M059J (cell line): ENCODE measurements around the gene FAM90A26. TPM values are rescaled to one million over a fixed set of nuclear protein-coding genes. Genes with fewer than 3 reads are reported as not detected.
A peak's percentile ranks its signal among the peaks of the same experiment; 100 is the strongest.
"Not testable (repeated sequence)": the region's sequence is repeated elsewhere in the genome, so short reads cannot be mapped to it uniquely, and the experiment has no call there.

Experiments used
- DNase-seq: peaks from one replicate; pipeline ENCODE4 v3.0.0-alpha.2; 2012; ENCODE audit warnings: low read depth
- total RNA-seq: library from RNA; depleted of rRNA; stranded (reverse); fragments of >200 nt; shearing (Covaris generic); gene quantifications from 2 replicates; pipeline ENCODE4 v1.2.3, GENCODE V29; 2014; rRNA removed

FAM90A26 gene, protein sequence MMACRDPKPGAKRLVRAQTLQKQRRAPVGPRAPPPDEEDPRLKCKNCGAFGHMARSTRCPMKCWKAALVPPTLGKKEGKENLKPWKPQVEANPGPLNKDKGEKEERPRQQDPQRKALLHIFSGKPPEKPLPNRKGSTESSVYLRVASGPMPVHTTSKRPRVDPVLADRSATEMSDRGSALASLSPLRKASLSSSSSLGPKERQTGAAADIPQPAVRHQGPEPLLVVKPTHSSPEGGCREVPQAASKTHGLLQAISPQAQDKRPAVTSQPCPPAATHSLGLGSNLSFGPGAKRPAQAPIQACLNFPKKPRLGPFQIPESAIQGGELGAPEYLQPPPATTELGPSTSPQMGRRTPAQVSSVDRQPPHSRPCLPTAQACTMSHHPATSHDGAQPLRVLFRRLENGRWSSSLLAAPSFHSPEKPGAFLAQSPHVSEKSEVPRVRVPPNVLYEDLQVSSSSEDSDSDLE
- not detected in 2 replicates for total RNA-seq

DNA sequence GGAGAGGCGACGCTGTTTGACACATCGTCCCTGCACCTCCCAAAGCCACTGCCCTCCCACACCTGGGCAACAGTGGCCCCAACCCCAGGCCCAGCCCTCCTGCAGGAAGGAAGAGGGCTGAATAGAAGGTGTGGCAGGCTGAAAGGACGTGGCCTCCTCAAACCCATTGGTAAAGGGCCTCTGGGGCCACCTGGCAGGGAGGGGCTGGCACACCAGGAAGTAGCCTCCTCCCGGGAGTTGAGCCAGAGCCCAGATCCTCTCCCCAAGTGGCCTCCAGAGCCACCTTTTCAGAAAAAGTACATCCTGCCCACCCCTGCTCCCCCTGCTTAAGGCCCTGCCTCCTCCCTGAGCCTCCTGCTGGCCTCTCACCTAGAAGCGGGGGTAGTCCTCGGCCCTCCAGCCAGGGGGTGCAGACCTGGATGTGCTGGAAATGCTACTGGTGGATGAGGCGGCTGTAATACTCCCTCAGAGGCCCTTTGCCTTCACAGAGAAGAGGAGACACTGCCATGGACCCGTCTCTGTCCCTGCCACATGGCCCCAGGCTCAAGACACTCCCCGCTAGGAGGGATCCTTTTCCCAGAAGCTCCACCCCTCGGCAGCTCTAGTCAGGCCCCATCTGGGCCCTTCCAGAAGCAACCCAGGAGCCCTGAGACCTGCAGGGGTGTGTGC, at the start of gene FAM90A26:
FAM90A26 (plus strand) TSS at position 619 of the 669 bp plus-strand sequence. CDS start 2,764 bp downstream, outside the sequence.
- DNase-seq: not testable (repeated sequence)

DNA sequence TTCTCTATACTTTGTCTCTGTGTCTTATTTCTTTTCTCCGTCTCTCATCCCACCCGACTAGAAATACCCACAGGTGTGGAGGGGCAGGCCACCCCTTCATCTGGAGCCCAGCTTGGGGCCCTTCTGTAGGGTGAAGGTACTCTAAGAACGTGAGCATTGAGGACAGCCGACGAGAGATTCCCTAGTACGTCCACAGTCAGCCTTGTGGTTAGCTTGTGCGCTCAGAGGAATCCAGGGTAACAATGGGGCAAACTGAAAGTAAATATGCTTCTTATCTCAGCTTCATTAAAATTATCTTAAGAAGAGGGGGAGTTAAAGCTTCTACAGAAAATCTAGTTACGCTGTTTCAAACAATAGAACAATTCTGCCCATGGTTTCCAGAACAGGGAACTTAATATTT, 47.5 kb upstream of the FAM90A26 start:
- DNase-seq: peak; percentile 5

DNA sequence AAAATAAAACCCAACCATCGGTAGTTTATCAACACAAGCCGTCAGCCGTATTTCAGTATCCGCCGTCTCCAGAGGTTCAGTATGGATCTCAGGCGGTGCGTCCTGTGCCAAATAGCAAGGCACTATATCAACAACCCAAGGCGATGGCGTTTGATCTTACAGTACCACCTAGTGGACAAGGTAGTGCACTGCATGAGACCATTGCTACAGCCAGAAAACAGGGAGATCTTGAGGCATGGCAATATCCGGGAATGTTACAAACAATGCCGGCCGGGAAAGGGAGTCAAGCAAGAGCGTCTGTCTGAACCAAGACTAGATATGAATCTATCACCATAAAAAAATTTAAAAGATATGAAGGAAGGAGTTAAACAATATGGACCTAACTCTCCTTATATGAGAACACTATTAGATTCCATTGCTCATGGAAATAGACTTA, 46.6 kb upstream of the FAM90A26 start:
- peak; percentile 29 for DNase-seq

DNA sequence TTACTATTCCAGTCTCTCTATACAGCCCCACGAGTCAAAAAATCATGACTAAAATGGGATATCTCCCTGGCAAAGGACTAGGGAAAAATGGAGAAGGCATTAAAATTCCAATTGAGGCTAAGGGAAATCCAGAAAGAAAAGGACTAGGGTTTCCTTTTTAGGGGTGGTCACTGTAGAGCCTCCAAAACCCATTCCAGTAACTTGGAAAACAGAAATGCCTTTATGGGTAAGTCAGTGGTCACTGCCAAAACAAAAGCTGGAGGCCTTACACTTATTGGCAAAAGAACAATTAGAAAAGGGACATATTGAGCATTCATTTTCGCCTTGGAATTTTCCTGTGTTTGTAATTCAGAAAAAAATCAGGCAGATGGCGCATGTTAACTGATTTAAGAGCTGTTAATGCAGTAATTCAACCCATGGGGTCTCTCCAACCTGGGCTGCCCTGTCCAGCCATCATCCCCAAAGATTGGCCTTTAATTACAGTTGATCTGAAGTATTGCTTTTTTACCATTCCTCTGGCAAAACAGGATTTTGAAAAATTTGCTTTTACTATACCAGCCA, 44.5 kb upstream of the FAM90A26 start:
- DNase-seq: not testable (repeated sequence)

DNA sequence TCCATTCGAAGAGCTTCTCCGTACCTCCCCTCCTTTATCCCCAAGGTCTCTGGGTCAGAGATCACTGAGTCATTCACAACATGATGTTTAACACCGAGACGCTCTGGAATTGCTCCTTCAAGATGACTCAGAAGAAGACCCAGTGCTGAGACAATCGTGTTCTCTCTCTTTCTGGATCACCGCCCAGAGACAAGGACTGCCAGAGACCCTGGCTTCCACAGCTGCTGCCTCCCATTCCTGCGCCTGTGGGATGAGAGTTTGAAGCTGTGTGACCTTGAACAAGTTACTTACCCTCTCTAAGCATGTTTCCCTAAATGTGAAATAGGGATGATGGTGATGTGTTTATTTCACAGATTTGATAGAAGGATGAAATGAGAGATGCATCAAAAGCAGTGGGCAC, 38.8 kb upstream of the FAM90A26 start:
- DNase-seq: peak; percentile 11

DNA sequence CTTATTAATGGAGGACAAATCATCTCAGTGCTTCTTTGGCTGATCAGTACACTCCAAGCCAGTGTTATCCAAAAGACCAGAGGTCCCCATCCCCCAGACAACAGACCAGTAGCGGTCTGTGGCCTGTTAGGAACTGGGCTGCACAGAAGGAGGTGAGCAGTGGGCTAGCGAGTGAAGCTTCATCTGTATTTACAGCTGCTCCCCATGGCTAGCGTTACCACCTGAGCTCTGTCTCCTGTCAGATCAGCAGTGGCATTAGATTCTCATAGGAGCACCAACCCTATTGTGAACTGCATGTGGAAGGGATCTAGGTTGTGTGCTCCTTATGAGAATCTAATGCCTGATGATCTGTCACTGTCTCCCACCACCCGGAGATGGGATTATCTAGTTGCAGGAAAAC, 37.4 kb upstream of the FAM90A26 start:
- not testable (repeated sequence) for DNase-seq

DNA sequence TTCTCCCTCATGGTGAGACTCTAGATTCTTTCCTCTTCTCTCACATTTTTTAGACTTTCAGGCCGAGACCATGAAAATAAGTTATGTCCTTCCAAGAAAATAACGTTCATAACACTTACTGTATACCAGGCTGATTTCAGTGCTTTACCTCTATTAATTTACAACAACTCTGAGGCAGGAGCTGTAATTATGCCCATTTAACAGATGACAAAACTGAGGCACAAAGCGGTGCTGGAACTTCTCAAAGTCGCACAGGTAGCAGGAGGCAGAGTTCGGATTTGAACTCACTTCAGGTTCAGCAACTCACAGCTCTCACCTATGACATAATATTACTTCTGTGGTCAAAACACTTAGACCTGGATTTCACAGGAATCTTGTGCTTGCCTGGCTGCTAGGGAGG, 36.2 kb upstream of the FAM90A26 start:
- not testable (repeated sequence) for DNase-seq

DNA sequence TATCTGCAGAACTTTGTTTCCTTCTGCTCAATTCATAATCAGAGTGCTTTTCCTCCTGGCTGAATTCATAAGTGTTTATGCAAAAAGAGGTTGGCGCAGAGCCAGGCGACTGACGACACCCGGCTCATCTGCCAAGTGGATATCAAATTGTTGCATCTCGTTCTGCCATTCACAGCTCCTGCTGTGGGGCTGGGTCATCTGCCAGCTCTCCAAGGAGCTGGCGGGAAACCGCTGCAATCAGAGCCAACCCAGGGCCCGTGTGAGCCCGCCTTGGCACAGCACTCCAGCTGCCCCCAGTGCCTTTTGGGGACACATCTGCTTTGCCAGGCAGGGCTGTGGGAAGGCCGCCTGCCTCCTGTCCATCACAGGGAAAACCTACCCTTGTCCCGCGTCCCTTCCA, 35.7 kb upstream of the FAM90A26 start:
- DNase-seq: not testable (repeated sequence)

DNA sequence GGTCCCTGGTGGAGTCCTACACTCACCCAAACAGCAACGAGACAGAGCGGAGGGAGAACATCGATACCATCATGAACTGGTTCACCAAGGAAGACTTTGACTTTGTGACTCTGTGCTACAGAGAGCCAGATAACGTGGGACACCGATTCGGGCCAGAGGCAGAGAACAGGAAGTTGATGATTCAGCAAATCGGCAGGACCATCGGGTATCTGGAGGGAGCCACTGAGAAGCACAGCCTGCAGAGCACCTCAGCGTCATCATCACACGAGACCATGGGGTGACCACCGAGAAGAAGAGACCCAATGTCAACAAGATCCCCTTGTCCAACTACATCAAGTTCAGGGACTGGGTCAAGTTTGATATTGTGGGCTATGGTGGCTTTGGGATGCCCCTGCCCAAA, 29.2 kb upstream of the FAM90A26 start:
- DNase-seq: not testable (repeated sequence)

DNA sequence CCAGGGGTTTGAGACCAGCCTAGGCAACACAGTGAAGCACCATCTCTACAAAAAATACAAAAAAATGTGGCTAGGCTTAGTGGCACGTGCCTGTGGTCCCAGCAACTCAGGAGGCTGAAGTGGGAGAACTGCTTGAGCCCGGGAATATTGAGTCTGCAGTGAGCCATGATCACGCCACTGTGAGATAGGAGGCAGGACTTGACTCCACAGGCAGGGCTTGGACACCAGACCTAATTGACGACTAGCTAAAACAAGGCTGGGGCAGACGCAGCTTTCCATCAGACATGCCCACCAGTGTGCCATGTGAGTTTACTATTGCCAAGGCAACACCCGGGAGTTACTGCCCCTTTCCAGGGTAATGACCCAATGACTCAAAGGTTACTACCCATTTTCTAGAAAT, 27.4 kb upstream of the FAM90A26 start:
- not testable (repeated sequence) for DNase-seq

DNA sequence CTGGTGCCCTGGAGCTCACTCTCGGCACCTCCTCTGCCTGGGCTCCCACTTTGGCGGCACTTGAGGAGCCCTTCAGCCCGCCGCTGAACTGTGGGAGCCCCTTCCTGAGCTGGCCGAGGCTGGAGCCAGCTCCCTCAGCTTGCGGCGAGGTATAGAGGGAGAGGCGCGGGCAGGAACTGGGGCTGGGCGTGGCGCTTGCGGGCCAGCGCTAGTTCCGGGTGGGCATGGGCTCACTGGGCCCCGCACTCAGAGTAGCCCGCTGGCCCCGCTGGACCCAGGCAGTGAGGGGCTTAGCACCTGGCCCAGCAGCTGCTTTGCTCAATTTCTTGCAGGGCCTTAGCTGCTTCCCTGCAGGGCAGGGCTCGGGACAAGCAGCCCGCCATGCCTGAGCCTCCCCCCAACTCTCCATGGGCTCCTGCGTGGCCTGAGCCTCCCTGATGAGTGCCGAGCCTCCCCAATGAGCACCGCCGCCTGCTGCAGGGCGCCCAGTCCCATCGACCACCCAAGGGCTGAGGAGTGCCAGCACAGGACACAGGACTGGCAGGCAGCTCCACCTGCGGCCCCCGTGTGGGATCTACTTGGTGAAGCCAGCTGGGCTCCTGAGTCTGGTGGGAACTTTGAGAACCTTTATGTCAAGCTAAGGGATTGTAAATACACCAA, 26.7 kb upstream of the FAM90A26 start:
- no peak for DNase-seq

DNA sequence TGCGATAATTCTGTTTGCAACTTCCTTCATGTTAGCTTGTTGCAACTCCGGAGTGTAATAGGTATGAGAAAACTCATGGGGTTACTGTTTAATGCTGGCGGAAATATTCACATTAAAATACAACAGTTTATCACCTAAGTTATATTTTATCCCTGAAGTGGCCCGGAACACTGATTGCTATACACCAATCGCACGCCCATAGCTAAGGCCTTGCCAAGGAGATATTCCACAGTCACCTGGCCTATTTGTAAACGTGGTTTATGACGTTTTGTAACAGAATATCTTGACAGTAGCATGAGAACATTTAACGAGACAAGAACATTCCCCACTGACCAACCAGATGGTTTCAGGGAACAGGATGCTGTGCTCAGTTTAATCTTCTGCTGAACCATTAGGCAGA, 23.2 kb upstream of the FAM90A26 start:
- DNase-seq: no peak

DNA sequence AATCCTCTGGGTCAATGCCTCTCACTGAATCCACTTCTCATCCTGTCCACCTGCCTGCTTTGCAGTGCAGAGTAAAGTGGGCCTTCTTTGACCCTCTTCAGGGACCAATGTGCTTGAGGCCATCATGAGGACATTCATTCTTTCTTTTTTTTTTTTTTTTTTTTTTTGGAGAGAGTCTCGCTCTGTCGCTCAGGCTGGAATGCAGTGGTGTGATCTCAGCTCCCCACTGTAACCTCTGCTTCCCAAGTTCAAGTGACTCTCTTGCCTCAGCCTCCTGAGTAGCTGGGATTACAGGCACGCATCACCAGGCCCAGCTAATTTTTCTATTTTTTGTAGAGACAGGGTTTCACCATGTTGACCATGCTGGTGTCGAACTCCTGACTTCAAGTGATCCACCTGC, 22.8 kb upstream of the FAM90A26 start:
- not testable (repeated sequence) for DNase-seq

DNA sequence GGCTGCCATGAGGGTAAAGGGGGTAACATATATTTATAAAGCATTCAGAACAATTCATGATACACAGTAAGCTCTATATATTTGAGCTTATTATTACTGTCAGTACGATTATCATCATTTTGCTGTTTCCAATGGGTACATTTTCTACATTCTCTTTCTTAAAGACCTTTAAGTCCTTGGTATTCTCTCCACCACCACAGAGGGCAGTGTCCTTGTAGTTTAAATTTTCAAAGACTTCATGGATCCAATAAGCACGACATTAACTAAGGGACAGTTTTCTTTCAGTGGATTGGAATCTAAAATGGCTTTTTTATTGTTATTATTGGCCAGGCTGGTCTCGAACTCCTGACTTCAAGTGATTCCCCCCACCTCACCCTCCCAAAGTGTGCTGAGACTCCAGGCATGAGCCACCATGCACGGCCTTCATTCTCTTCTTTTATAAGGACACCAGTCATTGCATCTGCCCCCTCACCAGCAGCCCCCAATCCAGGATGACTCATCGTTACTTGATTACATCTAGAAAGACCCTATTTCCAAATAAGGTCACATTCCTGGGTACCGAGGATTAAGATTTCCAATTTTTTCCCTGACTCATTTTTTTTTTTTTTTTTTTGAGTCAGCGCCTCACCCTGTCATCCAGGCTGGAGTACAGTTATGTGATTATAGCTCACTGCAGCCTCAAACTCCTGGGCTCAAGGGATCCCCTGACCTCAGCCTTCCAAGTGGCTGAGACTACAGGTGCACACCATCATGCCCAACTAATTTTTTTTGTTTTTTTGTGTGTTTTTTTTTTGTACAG, 21.4 kb upstream of the FAM90A26 start:
- DNase-seq: not testable (repeated sequence)

DNA sequence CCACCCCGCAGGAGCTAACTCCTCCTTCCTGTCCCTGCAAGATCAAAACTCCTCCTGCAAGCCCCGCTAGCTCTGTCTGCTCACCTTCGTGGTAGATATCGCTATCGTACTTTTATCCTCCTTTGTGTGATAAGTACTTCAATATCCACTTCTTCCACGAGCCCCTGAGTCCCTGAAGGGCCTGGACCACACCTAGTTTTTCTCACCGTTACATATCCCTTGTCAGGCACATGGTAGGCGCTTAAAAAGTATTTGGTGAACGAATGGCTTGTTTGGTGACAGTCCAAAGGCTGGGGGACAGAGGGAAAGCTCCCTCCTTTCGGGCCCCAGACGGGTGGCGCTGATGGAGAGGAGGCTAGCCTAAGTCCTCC, 18.4 kb upstream of the FAM90A26 start:
- not testable (repeated sequence) for DNase-seq

DNA sequence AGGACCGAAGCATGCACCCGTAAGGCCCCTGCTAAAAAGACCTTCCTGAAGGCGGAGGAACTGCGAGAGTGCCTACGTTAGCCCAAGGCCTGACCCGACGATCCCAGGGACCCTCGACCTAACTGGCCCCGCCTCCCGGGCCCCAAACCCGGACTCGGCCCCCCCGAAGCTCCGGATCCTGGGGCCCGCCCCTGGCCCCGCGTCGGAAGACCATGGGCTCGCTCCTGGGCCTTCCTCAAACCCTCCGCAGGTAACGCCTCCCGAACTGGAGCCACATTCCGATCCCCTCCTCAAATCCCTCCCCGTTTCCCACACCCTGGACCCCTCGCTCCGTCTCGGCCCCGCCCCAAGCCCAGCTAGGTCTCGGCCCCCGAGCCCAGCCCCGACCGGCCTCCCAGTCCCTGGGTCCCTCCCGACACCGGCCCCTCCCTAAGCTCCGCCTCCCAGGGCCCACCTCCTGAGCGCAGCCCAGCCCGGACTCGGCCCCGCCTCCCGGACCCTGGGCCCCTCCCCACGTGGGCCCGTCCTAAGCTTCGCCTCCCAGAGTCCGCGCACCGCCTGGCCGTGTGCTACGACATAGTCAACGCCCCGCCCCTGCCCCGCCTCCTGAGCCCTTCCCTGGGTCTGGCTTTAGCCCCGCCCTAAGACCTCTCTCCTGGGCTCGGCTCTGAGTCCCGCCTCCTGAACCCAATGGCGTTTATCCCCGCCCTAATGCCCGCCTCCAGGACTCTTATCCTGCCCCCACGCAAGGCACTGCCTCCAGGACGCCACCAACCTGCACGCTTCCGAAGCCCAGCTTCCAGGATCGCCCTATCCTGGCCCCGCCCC, 17.8 kb upstream of the FAM90A26 start:
- DNase-seq: not testable (repeated sequence)

DNA sequence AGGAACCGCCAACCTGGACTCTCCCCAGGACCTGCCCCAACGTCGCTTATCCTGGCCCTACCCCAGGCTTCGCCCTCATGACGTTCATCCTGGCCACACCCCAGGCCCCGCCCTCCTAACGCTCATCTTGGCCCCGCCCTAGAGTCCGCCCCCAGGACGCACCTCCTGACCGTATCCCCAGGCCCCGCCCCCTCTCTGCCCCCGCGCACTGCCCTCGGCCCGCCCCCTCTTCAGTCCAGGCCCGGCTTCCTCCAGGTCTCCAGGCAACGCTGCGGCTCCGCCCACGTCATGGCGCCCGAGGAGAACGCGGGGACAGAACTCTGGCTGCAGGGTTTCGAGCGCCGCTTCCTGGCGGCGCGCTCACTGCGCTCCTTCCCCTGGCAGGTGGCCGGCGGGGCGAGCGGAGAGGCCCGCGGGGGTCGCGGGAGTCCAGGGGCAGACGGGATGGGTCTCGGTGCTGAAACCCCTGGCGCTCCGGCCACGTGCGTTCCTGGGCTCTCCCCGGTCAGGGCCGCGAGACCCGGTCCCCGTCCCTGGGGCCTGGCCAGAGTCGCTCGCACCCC, 17.1 kb upstream of the FAM90A26 start:
- peak; percentile 31 for DNase-seq

DNA sequence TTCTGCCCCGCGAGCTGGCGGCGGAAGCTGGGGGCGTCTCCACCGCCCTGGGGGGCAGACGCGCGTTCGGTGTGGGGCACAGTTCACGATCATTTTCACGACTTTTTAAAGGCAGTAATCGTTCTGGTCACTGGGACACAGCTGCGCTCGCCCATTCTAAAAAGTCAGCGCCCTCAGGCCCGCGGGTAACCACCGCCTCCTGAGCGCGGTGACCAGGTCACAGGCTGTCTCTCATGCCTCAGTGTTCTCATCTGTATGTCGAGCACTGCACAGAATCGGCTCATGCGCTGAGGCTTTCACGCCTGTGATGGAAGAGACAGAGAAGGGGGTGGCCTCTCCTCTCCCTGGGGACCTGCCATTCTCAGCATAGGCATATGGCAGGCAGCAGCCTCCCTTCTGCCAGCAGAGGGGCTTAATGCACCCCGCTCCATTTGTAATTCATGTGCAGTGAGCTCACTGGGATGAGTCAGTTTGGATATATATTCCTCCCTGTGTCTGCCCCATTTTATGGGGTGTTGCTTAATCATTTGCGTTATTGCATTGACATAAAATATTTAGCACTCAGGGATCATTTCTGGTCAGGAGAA, 16.5 kb upstream of the FAM90A26 start:
- DNase-seq: not testable (repeated sequence)

DNA sequence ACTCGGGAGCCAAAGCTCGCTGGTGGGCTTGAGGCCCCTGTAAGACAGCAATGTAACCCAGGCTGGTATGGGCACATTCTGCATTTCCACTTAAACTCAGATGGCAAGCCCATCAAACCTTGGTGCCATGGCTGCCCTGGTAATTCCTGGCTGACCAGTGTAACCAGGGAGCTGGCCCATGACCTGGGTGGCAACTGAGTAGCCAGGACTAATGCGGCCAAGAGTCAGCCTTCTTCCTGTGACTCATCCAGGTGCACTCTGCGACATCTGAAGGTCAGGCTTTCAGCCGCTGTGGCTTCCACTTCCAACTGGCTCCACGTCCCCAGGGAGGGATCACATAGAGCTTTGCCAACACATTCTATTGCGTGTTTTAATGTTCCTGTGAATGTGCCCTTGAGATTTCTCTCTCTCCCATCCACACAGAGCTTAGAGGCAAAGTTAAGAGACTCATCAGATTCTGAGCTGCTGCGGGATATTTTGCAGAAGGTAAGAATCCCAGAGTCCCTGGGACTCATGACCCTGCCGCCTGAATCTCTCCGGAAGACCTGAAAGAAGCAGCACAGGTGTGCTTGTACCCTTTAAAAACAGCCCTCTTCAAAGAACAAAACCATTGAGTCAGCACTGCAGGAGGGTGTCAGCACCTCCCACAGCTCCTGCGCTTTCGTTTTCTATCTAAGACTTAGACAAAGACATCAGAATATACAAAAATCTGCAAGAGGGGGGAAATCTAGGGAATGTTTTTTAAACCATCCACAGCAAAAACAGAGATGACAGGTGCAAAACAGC, 14.9 kb upstream of the FAM90A26 start:
- DNase-seq: not testable (repeated sequence)
